Transverse colon (tissue), 4 donors: ENCODE data around the gene NID2. TPM values are rescaled to one million over a fixed set of nuclear protein-coding genes. Genes with fewer than 3 reads are reported as not detected.

Source experiments
- DNase-seq: peaks from one replicate; pipeline ENCODE4 v3.0.0-alpha.2; 2019
- H3K27ac ChIP-seq, 4 donors: fragments of 200-600 bp; sonication (generic); 2 replicates each; pipeline ENCODE4 v1.5.1; 2016 to 2018; ENCODE audit warnings: inconsistent platforms in 4 of 4
- H3K27me3 ChIP-seq: fragments of 200-600 bp; sonication (generic); 2 replicates; pipeline ENCODE4 v1.5.1; 2017; ENCODE audit warnings: inconsistent platforms
- H3K36me3 ChIP-seq, 4 donors: fragments of 200-600 bp; sonication (generic); 2 replicates each; pipeline ENCODE4 v1.5.1; 2017 to 2019; ENCODE audit warnings: inconsistent platforms in 4 of 4
- H3K4me1 ChIP-seq, 4 donors: fragments of 200-600 bp; sonication (generic); 2 replicates each; pipeline ENCODE4 v1.5.1; 2017 to 2020; ENCODE audit warnings: inconsistent platforms in 4 of 4
- H3K4me3 ChIP-seq, 4 donors: fragments of 200-600 bp; sonication (generic); 1 replicate in 1 of 4; 2 replicates in 3 of 4; pipeline versions ENCODE4 v1.5.1 to v1.6.1; 2017 to 2019; ENCODE audit warnings: inconsistent platforms in 4 of 4
- H3K9me3 ChIP-seq, 2 donors: fragments of 200-600 bp; sonication (generic); 2 replicates each; pipeline ENCODE4 v1.5.1; 2017 to 2019; ENCODE audit warnings: inconsistent platforms in 2 of 2
- EP300 ChIP-seq: sonication (generic); formaldehyde crosslinking; IDR thresholded peaks from one replicate; pipeline ENCODE4 v1.6.1; 2017; ENCODE audit warnings: antibody characterized with exemption, low read depth
- POLR2A ChIP-seq: fragments of 450-650 bp; IDR thresholded peaks from one replicate; pipeline ENCODE4 v1.6.1; 2016; ENCODE audit warnings: antibody characterized with exemption, mild to moderate bottlenecking, moderate library complexity
- POLR2AphosphoS5 ChIP-seq, 3 donors: sonication (generic); formaldehyde crosslinking; IDR thresholded peaks; one replicate each; pipeline ENCODE4 v1.6.1; 2016; ENCODE audit warnings: antibody characterized with exemption in 3 of 3
- WGBS, 2 donors: methylation state at CpG; one replicate each; pipeline ENCODE4 v1.1.5; 2018; ENCODE audit warnings: low coverage in 1 of 2; 5-methylcytosine and 5-hydroxymethylcytosine counted together
- in situ Hi-C, 4 donors: fragments of 200-750 bp; cut with MboI; loops; one replicate each; pipeline versions ENCODE4 v1.15.0 to v1.15.1; 2017; ENCODE audit warnings: low sequenced_read_pairs in 3 of 4, low pct_ligation_motif_present in 1 of 4, low pct_unique_long_range_greater_than_20kb in 1 of 4
- intact Hi-C: fragments of 100-400 bp; cut with DNase I; formaldehyde crosslinking; loops from one replicate; pipeline ENCODE4 v1.15.1; 2023; ENCODE audit warnings: low total_unique reads
- total RNA-seq, 4 donors: library from RNA; depleted of rRNA; stranded (reverse); fragments of >200 nt; gene quantifications; one replicate each; pipeline ENCODE4 v1.1.0, GENCODE V29; 2016
- TF ChIP-seq, protein P1 (sequence below), 5 experiments: fragments of 200-600 bp in 3 of 5; fragments of 450-650 bp in 2 of 5; sonication (generic) in 3 of 5; IDR thresholded peaks; 1 replicate in 2 of 5; 2 replicates in 3 of 5; pipeline ENCODE4 v1.5.1; 2016 to 2017; ENCODE audit warnings: antibody characterized with exemption in 5 of 5, inconsistent platforms in 3 of 5, mild to moderate bottlenecking in 2 of 5, moderate library complexity in 1 of 5

Gene NID2
- total RNA-seq, 4 donors from 2014 or later: 8.3 to 62.7 (median 27.4) TPM

DNA sequence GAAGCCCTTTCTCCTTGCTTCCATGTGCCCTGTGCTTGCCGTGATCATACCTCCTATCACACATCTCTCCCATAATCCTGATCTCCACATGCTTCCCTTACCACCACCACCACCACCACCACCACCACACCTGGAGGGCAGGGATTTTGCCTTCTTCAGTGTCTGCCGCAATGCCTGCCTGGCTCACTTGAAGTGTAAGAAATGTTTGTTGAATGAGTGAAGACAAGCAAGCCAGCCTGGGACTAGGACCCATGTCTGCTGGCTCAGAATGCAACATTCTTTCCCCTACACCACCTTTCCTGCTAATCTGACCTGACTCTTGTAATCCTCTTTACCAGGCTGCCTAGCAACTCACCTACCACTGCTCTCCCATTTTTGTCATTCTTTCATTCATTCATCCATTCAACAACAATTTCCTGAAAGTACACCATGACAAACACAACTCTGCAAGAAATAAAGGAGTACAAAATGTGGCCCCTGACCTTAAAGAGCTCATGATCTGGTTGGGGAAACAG, 3.5 kb upstream of the NID2 start:
- no peak for DNase-seq
- H3K27ac ChIP-seq: no peak overlapping the region
- H3K27me3 ChIP-seq: peaks cover 16% of the 10 kb centered on the region
- H3K4me1 ChIP-seq: peaks cover 3 to 17% (median 13%) of the 10 kb centered on the region in 4 donors
- no peaks in the 10 kb centered on the region for H3K9me3 ChIP-seq
- 89 to 91% methylated on average over 1 to 2 of the region's 2 CpGs for WGBS, 2 donors
- TF ChIP-seq POLR2A (no peak), EP300 (no peak), POLR2AphosphoS5 (IDR thresholded peaks at IDR 0.05) (no peak)
- TF ChIP-seq, protein P1, sequence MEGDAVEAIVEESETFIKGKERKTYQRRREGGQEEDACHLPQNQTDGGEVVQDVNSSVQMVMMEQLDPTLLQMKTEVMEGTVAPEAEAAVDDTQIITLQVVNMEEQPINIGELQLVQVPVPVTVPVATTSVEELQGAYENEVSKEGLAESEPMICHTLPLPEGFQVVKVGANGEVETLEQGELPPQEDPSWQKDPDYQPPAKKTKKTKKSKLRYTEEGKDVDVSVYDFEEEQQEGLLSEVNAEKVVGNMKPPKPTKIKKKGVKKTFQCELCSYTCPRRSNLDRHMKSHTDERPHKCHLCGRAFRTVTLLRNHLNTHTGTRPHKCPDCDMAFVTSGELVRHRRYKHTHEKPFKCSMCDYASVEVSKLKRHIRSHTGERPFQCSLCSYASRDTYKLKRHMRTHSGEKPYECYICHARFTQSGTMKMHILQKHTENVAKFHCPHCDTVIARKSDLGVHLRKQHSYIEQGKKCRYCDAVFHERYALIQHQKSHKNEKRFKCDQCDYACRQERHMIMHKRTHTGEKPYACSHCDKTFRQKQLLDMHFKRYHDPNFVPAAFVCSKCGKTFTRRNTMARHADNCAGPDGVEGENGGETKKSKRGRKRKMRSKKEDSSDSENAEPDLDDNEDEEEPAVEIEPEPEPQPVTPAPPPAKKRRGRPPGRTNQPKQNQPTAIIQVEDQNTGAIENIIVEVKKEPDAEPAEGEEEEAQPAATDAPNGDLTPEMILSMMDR (IDR thresholded peaks at IDR 0.05): no peak
- H3K4me3 ChIP-seq: no peak overlapping the region
- no peaks in the 10 kb centered on the region for H3K36me3 ChIP-seq
- intact Hi-C loops (loop anchor here (10.0 kb wide), 1 partner anchor 52 kb away; no protein-coding TSS in a partner anchor), in situ Hi-C loops (no loop called here)

DNA sequence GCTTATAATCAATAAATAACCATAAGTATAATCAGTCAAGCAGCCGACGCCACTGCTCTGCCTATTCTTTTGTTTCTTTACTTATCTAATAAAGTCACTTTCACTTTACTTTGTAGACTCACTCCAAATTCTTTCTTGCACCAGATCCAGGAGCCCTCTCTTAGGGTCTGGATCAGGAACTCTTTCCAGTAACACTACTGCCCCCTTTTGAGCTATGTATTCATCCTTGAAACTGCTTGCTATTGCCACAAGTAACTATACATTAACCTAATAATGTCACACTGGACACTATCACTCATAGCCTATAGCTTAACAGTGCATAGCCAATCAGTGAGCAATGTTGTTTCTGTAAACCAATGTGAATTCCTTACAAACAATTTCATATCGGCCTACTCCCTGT, 2.8 kb upstream of the NID2 start:
- TF ChIP-seq POLR2AphosphoS5 (IDR thresholded peaks at IDR 0.05): no peak
- no peak for TF ChIP-seq POLR2A
- TF ChIP-seq, protein P1 (IDR thresholded peaks at IDR 0.05): no peak
- TF ChIP-seq EP300: no peak
- Histone ChIP-seq H3K36me3 (no peaks in the 10 kb centered on the region), H3K27me3 (peaks cover 16% of the 10 kb centered on the region), H3K27ac (no peak overlapping the region), H3K4me3 (no peak overlapping the region), H3K9me3 (no peaks in the 10 kb centered on the region), H3K4me1 (peaks cover 3 to 22% (median 18%) of the 10 kb centered on the region in 4 donors)
- intact Hi-C loops (loop anchor here (10.0 kb wide), 1 partner anchor 53 kb away; no protein-coding TSS in a partner anchor), in situ Hi-C loops (no loop called here)
- 46 to 52% methylated on average over 3 of the region's 3 CpGs for WGBS, 2 donors
- no peak for DNase-seq

DNA sequence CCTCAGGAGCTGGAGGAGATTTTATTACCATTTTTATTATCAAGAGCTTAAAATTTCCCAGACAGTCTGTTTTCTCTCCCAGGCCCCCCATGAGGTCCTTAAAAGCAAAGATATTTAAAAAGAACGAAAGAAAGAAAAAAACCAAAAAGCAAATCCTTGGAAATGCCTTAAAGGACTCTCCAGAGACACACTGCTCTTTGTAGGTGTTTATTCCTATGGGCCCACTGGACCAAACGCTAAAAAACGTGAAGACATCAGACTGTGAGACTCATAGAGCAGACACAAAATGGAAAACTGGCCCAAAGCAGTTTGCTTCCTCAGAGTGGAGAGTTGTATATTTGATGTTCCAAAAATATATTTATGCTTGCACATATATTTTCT, 1.2 kb upstream of the NID2 start:
- Histone ChIP-seq H3K36me3 (no peaks in the 10 kb centered on the region), H3K4me3 (peak overlapping the region in 2 of 4 donors; percentile 59 to 66), H3K4me1 (peaks cover 3 to 22% (median 18%) of the 10 kb centered on the region in 4 donors), H3K9me3 (no peaks in the 10 kb centered on the region), H3K27me3 (peaks cover 16% of the 10 kb centered on the region), H3K27ac (peak overlapping the region; percentile 76 to 90 (median 81))
- intact Hi-C loops: loop anchor here (10.0 kb wide), 1 partner anchor 55 kb away; no protein-coding TSS in a partner anchor
- in situ Hi-C loops: no loop called here
- no peak for DNase-seq
- no peak for TF ChIP-seq EP300
- TF ChIP-seq POLR2A: no peak
- TF ChIP-seq POLR2AphosphoS5 (IDR thresholded peaks at IDR 0.05): no peak
- TF ChIP-seq, protein P1 (IDR thresholded peaks at IDR 0.05): no peak
- WGBS, 2 donors: 60 to 72% methylated on average over 3 of the region's 3 CpGs

DNA sequence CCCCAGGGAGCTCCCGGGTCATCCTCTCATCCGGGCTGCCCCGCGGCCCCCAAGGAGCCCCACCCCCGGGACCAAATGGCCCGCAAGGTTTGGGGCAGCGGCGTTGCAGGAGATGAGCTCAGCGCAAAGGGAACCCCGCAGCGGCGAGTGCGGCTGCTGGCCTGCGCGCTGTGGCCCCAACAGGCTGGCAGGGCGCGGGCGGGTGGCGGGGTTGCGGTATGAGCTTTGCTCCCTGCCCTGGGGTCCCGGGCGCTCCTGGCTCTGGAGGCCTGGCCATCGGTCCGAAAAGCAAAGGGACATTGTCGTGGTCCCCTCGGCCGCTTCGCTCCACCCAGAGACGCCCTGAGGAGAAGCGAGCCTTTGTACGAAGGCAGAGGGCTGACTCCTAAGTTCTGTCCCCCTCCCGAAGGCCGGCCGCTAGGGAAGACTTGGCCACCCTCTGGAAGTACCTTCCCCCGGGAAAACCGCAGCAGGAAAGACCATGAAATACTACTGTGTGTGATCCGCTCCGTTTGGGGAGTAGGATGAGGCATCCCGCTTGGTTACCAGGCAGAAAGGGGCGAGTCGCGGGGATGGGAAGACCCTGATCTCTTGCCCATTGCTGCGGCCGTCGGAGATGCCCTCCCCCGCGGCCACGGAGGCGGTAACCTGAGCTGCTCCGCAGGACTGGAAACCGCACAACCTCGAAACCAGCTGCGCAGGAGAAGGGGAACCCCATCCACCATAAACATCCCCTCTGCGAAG, 620 bp upstream of the NID2 start:
- H3K27ac ChIP-seq: peak overlapping the region; percentile 76 to 90 (median 81)
- H3K27me3 ChIP-seq: peaks cover 16% of the 10 kb centered on the region
- peak overlapping the region; percentile 52 to 85 (median 62) for H3K4me3 ChIP-seq
- no peaks in the 10 kb centered on the region for H3K9me3 ChIP-seq
- WGBS, 2 donors: 22% methylated on average over 37 of the region's 54 CpGs; no CpG with 5 or more reads in 1 of the 2 donors
- in situ Hi-C loops: no loop called here
- peak; percentile 26 for DNase-seq
- TF ChIP-seq, protein P1 (IDR thresholded peaks at IDR 0.05): no peak
- TF ChIP-seq POLR2AphosphoS5 (IDR thresholded peaks at IDR 0.05) (peak in 2 of 3 donors; percentile 13 to 61), POLR2A (peak; percentile 38), EP300 (no peak)
- intact Hi-C loops: loop anchor here (2.0 to 10.0 kb wide), 2 partner anchors 55 to 73 kb away; no protein-coding TSS in a partner anchor
- no peaks in the 10 kb centered on the region for H3K36me3 ChIP-seq
- peaks cover 3 to 22% (median 18%) of the 10 kb centered on the region in 4 donors for H3K4me1 ChIP-seq
